T-helper 9 cell (primary cell): ENCODE data around the gene SPDYE2B.
"Not testable (repeated sequence)": the region's sequence is repeated elsewhere in the genome, so short reads cannot be mapped to it uniquely, and the experiment has no call there.

Experiments
- DNase-seq: peaks from one replicate; pipeline ENCODE4 v3.0.0-alpha.2; 2020
- total RNA-seq, 2 donors: gene quantifications; one replicate each; lab custom pipeline; 2026; lab: John Stamatoyannopoulos, UW

Gene SPDYE2B
- 0 reads per million in 2 donors for total RNA-seq

- not testable (repeated sequence) for DNase-seq
Observed at GRCh38 chr7:102649924-102650323, at the start of gene SPDYE2B. TSS of gene SPDYE2B (plus strand) at chr7:102650319. CDS start at chr7:102652349, 2,030 bp downstream.

GRCh38 chr7:102602317-102602716, 47.8 kb upstream of the SPDYE2B start:
- DNase-seq, result not testable (repeated sequence)

GRCh38 chr7:102604431-102605145, 45.5 kb upstream of the SPDYE2B start:
- DNase-seq, result not testable (repeated sequence)

GRCh38 chr7:102606848-102607247, 43.3 kb upstream of the SPDYE2B start:
- DNase-seq, result not testable (repeated sequence)

- DNase-seq, result not testable (repeated sequence)
Observed at GRCh38 chr7:102609734-102610133, 40.4 kb upstream of the SPDYE2B start.

GRCh38 chr7:102610441-102610840, 39.7 kb upstream of the SPDYE2B start:
- DNase-seq, result not testable (repeated sequence)

- DNase-seq, result not testable (repeated sequence)
Observed at GRCh38 chr7:102611013-102611674, 39.0 kb upstream of the SPDYE2B start.

GRCh38 chr7:102611675-102612325, 38.3 kb upstream of the SPDYE2B start:
- not testable (repeated sequence) for DNase-seq

- DNase-seq, result not testable (repeated sequence)
Observed at GRCh38 chr7:102613575-102614345, 36.4 kb upstream of the SPDYE2B start.

GRCh38 chr7:102614346-102614697, 35.8 kb upstream of the SPDYE2B start:
- not testable (repeated sequence) for DNase-seq

GRCh38 chr7:102614873-102615272, 35.2 kb upstream of the SPDYE2B start:
- not testable (repeated sequence) for DNase-seq

GRCh38 chr7:102615930-102616329, 34.2 kb upstream of the SPDYE2B start:
- not testable (repeated sequence) for DNase-seq

GRCh38 chr7:102616507-102617125, 33.5 kb upstream of the SPDYE2B start, which contains the start of gene RASA4:
TSS of gene RASA4 (minus strand) at chr7:102616756. CDS start at chr7:102616689, 67 bp downstream.
- peak; percentile 36 for DNase-seq

GRCh38 chr7:102618122-102618521, 32.0 kb upstream of the SPDYE2B start:
- DNase-seq, result not testable (repeated sequence)

GRCh38 chr7:102627271-102627904, 22.7 kb upstream of the SPDYE2B start:
- DNase-seq, result not testable (repeated sequence)

GRCh38 chr7:102630622-102631021, 19.5 kb upstream of the SPDYE2B start:
- DNase-seq, result not testable (repeated sequence)

- DNase-seq, result not testable (repeated sequence)
Observed at GRCh38 chr7:102634299-102634698, 15.8 kb upstream of the SPDYE2B start.

GRCh38 chr7:102635354-102635753, 14.8 kb upstream of the SPDYE2B start:
- DNase-seq, result not testable (repeated sequence)

- not testable (repeated sequence) for DNase-seq
Observed at GRCh38 chr7:102636956-102637355, 13.2 kb upstream of the SPDYE2B start.

- DNase-seq, result not testable (repeated sequence)
Observed at GRCh38 chr7:102638848-102639247, 11.3 kb upstream of the SPDYE2B start.

GRCh38 chr7:102642691-102643090, 7.4 kb upstream of the SPDYE2B start, which contains the start of gene UPK3BL1:
TSS of gene UPK3BL1 (minus strand) at chr7:102642791. CDS start at chr7:102642741, 50 bp downstream.
- not testable (repeated sequence) for DNase-seq
